Memory B cell (primary cell): Measurements from ENCODE around the gene DDX4.
A peak's percentile ranks its signal among the peaks of the same experiment; 100 is the strongest.
"Not testable (repeated sequence)": the region's sequence is repeated elsewhere in the genome, so short reads cannot be mapped to it uniquely, and the experiment has no call there.

Source experiments
- ATAC-seq: fragments of 150-1000 bp; cut with Tn5 transposase; 2 replicates; pipeline ENCODE4 v1.10.0; 2021; ENCODE audit warnings: low read depth, mild to moderate bottlenecking, moderate library complexity
- DNase-seq, 2 donors: peaks; one replicate each; pipeline ENCODE4 v3.0.0; 2022; ENCODE audit warnings: low spot score in 2 of 2
- H3K27ac Mint-ChIP-seq: one replicate; pipeline ENCODE4 v1.8.0; 2022; ENCODE audit warnings: mild to moderate bottlenecking, moderate library complexity, mixed read lengths
- H3K27me3 Mint-ChIP-seq: one replicate; pipeline ENCODE4 v1.8.0; 2022; ENCODE audit warnings: mixed read lengths
- H3K36me3 Mint-ChIP-seq: one replicate; pipeline ENCODE4 v1.8.0; 2022; ENCODE audit warnings: mild to moderate bottlenecking, mixed read lengths
- H3K4me1 Mint-ChIP-seq: one replicate; pipeline ENCODE4 v1.8.0; 2022; ENCODE audit warnings: mixed read lengths
- H3K4me3 Mint-ChIP-seq: one replicate; pipeline ENCODE4 v1.8.0; 2022; ENCODE audit warnings: mild to moderate bottlenecking, moderate library complexity, mixed read lengths
- H3K9me3 Mint-ChIP-seq: one replicate; pipeline ENCODE4 v1.8.0; 2022; ENCODE audit warnings: mixed read lengths

Gene DDX4

DNA sequence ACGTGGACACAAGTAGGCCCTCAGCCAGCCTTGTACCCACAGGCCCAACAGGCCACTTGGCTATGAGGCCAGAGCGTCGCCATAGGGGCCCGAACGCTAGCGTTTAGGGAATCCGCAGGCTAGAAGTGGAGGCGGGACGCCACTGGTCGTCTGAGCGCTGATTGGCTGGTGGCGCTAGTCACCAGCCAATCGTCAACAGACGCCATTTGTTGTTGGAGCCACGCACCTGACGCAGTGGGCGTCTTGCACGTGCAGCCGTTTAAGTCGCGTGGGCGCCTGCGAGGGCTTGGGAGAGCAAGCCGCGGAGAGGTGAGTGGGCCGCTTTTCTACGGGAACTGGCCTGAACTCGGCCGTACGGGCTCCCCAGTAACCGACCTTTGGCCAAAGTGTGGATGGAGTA, at the start of gene DDX4:
TSS of gene DDX4 (plus strand) at position 269 of the 400 bp plus-strand sequence. CDS start 903 bp downstream, outside the sequence.
- no peaks in the 10 kb centered on the region for H3K9me3 Mint-ChIP-seq
- ATAC-seq (no peak), DNase-seq (no peak)
- no peaks in the 10 kb centered on the region for H3K4me1 Mint-ChIP-seq
- no peak within 1 kb of the TSS for H3K4me3 Mint-ChIP-seq
- no peak within 1 kb of the TSS for H3K27ac Mint-ChIP-seq
- no peaks in the 10 kb centered on the region for H3K36me3 Mint-ChIP-seq
- H3K27me3 Mint-ChIP-seq = no peaks in the 10 kb centered on the region

DNA sequence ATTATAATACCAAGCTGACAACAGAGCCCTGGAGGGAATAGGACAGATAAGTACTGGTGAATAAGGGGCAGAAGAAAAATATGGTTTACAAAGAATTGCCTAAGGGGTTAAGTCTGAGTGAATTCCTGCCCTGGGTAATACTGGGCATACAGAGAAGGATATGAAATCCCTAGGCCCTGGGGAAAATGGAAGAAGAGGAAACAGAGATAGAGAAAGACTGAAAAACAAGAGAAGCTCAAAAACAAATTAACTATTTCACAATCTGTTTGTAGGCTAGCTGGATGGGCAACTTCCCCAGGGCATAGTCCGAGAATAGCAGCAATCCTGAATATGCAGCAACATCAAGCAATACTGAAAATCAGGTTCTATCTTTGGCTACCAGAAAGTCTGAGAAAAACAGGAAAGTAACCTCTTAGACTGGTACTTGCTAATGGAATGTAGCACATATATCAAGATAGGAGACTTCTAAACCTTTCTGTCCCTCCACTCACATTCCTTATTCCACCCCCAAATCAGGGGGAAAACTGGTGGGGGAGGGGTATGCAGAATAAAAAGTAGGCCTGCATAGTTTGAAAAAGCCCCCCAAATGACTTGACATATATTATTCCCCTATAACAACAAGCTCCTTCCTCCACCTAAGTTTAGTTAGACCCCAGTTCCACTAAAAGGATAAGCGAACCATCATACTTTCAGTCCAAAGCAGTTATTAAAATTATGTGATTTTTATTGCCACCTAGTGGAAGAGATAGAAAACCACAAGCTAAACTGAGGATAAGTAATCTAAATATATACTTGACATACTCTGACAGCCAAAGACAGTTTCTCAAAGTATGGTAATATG, 46.4 kb upstream of the DDX4 start:
- H3K9me3 Mint-ChIP-seq = no peaks in the 10 kb centered on the region
- H3K4me3 Mint-ChIP-seq = no peak overlapping the region
- H3K27me3 Mint-ChIP-seq = no peaks in the 10 kb centered on the region
- DNase-seq (peak in 1 of 2 donors; percentile 17), ATAC-seq (peak; percentile 29)
- peaks cover 2% of the 10 kb centered on the region for H3K4me1 Mint-ChIP-seq
- H3K36me3 Mint-ChIP-seq = peaks cover 3% of the 10 kb centered on the region
- no peak overlapping the region for H3K27ac Mint-ChIP-seq

DNA sequence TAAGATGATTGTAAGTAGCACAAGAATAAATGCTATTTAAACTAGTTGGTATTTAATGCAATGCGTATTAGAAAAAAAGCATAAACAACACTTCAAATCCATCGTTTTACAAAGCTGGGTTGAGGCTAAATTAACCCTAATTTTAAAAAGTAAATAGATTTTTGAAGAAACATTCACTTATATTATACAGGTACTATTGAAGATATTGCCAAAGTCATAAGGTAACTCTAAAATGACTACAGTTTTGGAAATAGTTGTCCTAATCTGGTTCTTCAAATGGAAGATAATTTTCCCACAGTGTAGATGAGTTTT, 45.8 kb upstream of the DDX4 start:
- Mint-ChIP-seq H3K27me3 (no peaks in the 10 kb centered on the region), H3K4me1 (peaks cover 2% of the 10 kb centered on the region), H3K36me3 (peaks cover 3% of the 10 kb centered on the region), H3K4me3 (no peak overlapping the region), H3K9me3 (no peaks in the 10 kb centered on the region), H3K27ac (no peak overlapping the region)
- DNase-seq (no peak), ATAC-seq (no peak)

DNA sequence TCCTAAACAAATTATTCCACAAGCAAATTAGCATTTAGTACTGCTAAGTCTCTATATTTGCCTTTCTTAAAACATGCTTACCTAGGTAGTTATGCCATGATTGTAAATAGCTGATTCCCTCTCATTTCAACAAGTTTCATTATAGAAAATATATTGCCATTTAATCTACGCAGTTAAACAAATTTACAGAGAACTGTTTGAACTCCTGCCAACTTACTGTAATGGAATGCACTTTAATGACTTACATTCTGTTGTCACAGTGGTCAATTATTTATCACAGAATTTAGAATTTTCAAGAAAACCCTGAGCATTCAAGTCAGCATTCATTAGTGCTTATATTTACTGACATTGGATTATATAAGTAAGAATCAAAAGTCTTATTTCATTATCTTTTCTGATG, 45.4 kb upstream of the DDX4 start:
- ATAC-seq (no peak), DNase-seq (no peak)
- Mint-ChIP-seq H3K36me3 (peaks cover 3% of the 10 kb centered on the region), H3K9me3 (no peaks in the 10 kb centered on the region), H3K4me3 (no peak overlapping the region), H3K27me3 (no peaks in the 10 kb centered on the region), H3K27ac (no peak overlapping the region), H3K4me1 (peaks cover 2% of the 10 kb centered on the region)

DNA sequence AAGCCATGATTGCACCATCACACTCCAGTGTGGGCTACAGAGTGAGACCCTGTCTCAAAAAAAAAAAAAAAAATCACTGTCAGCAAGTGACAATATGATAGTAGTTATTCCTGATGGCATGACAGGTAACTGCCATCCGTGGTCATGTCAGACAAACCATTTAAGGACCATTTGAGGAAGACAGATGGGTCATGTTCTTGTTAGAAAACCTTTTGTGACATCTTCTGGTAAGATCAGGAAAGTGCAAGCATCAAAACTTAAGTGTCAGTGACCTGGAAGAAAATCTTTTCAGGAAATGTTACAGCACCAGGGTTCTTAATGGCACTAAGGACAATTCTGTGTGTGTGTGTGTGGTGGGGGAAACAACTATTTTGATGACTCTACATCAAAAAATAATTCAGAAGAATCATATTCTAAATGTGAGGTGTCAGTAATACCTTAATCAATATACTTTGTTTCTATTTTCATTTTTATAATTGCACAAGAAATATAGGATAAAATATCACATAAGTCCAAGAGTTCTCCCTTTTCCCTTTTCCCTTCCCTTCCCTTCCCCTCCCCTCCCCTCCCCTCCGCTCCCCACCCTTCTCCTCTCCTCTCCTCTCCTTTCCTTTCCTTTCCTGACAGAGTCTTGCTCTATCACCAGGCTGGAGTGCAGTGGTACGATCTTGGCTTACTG, 43.6 kb upstream of the DDX4 start:
- H3K36me3 Mint-ChIP-seq = peaks cover 4% of the 10 kb centered on the region
- DNase-seq (no peak), ATAC-seq (no peak)
- no peaks in the 10 kb centered on the region for H3K27me3 Mint-ChIP-seq
- peaks cover 3% of the 10 kb centered on the region for H3K4me1 Mint-ChIP-seq
- no peaks in the 10 kb centered on the region for H3K9me3 Mint-ChIP-seq
- no peak overlapping the region for H3K4me3 Mint-ChIP-seq
- H3K27ac Mint-ChIP-seq = no peak overlapping the region

DNA sequence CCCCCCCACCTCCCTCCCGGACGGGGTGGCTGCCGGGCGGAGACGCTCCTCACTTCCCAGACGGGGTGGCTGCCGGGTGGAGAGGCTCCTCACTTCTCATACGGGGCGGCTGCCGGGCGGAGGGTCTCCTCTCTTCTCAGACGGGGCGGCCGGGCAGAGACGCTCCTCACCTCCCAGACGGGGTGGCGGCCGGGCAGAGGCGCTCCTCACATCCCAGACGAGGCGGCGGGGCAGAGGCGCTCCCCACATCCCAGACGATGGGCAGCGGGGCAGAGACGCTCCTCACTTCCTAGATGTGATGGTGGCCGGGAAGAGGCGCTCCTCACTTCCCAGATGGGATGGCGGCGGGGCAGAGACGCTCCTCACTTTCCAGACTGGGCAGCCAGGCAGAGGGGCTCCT, 41.2 kb upstream of the DDX4 start:
- not testable (repeated sequence) for H3K27ac Mint-ChIP-seq, ATAC-seq
- H3K4me1 Mint-ChIP-seq = peaks cover 10% of the 10 kb centered on the region

DNA sequence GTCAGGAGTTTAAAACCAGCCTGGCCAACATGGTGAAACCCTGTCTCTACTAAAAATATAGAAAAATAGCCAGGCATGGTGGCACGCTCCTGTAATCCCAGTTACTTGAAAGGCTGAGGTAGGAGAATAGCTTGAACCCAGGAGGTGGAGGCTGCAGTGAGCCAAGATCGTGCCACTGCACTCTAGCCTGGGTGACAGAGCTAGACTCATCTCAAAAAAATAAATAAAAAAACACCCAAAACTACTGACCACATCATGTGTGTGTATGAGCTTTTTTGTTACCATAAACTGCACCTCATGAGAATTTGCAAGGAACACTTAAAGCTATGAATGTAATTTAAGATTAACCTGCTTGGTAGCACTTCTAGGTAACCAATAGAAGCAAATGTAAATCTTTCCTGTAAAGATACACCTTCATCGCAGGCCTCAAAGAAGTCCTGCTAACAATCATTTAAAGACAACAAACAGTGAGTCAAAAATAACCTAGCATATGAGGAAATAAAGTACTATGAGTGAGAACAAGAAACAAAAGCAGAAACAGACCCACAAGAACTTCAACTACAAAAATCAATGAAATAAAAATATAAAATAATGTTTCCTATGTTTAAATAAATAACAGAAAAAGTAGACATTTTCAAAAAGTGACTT, 38.7 kb upstream of the DDX4 start:
- peaks cover 11% of the 10 kb centered on the region for H3K36me3 Mint-ChIP-seq
- no peak overlapping the region for H3K27ac Mint-ChIP-seq
- no peaks in the 10 kb centered on the region for H3K27me3 Mint-ChIP-seq
- peaks cover 15% of the 10 kb centered on the region for H3K4me1 Mint-ChIP-seq
- H3K9me3 Mint-ChIP-seq = no peaks in the 10 kb centered on the region
- no peak overlapping the region for H3K4me3 Mint-ChIP-seq
- DNase-seq (no peak), ATAC-seq (no peak)

More for the DNA sequence above, 41.2 kb upstream of the DDX4 start:
- DNase-seq, H3K27me3 Mint-ChIP-seq, H3K4me3 Mint-ChIP-seq, H3K9me3 Mint-ChIP-seq: not testable (repeated sequence)
- H3K36me3 Mint-ChIP-seq = peaks cover 11% of the 10 kb centered on the region

DNA sequence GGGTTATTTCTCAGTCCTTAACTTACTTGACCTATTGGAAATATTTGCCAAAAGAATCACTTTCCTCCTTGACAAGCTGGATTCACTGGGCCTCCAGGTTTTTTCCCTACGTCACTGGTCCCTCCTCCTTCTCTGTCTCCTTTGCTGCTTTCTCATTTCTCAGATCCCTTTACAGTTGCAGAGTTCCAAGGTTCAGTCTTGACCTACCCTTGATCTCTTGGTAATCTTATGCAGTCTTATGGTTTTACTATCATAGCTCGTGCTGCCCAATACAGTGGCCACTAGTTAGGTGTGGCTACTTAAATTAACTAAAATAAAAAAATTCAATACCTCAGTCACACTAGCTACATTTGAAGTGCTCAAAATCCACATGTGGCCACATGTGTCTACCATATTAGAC, 37.1 kb upstream of the DDX4 start:
- H3K27me3 Mint-ChIP-seq = no peaks in the 10 kb centered on the region
- H3K27ac Mint-ChIP-seq = no peak overlapping the region
- no peak overlapping the region for H3K4me3 Mint-ChIP-seq
- peaks cover 13% of the 10 kb centered on the region for H3K4me1 Mint-ChIP-seq
- no peak for ATAC-seq
- H3K36me3 Mint-ChIP-seq = peaks cover 10% of the 10 kb centered on the region
- no peak for DNase-seq
- no peaks in the 10 kb centered on the region for H3K9me3 Mint-ChIP-seq

DNA sequence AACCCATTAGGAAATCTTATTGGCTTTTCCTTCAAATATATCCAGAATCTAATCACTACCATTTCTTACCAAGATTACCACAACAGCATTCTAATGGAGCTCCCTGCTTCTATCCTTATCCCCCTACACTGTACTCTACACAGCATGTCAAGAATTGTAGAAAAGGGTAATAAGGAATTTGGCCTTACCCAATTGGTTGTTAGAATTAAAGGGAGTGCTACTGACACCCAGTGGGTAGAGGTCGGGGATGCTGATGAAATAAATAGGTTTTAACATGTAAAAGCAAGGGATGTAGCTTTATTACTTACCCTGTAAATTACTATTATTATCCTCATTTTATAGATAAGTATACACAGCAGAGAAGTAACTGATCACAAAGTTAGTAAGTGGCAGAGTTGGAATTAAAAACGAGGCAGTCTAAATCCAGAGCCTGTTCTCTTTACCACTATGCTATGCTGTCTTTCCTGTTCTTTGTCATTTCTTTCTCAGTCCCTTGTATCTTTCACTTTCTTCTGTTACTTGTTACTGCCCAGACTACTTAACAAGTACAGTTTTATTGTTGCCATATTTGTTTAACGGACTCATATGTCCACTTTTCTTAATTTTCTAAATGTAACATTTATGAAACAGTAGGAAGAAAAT, 36.3 kb upstream of the DDX4 start:
- no peak for DNase-seq
- H3K27me3 Mint-ChIP-seq = no peaks in the 10 kb centered on the region
- H3K27ac Mint-ChIP-seq = peak overlapping the region; percentile 61
- peaks cover 10% of the 10 kb centered on the region for H3K36me3 Mint-ChIP-seq
- H3K9me3 Mint-ChIP-seq = no peaks in the 10 kb centered on the region
- H3K4me1 Mint-ChIP-seq = peaks cover 13% of the 10 kb centered on the region
- H3K4me3 Mint-ChIP-seq = no peak overlapping the region
- ATAC-seq = no peak

DNA sequence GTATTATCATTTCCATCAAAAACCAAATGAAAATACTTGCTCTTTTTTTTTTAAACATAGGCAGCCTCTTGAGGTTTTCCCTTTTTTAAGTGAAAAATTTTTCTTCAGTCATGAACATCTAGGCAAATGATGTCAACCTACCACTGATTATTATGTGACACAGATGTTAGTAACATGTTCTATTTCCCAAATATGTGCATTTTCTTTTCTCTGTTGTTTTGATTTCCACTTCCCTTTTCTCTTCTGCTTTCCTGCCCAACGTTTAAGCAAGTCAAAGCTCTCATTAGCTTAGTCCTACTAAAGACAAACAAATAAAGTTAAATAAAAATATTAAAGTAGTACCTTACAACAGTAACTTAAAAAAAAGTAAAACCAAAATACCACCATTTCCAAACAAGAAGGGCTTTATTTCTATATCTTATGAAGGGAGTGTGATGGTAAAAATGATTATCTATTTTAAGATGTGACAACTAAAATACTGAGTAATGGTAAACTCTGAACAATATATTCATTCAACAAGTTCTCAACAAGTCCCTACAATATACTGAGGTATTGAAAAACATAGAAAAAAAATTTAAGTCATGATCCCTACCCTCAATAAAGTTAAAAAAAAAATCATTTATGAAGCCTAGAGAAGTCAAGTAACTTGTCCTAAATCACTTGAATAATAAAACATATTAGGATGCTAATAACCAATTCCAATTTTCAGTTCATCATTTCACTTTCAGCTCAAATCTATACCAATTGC, 35.1 kb upstream of the DDX4 start:
- H3K4me3 Mint-ChIP-seq = no peak overlapping the region
- H3K4me1 Mint-ChIP-seq = peaks cover 13% of the 10 kb centered on the region
- H3K27ac Mint-ChIP-seq = peak overlapping the region; percentile 50
- no peaks in the 10 kb centered on the region for H3K9me3 Mint-ChIP-seq
- peaks cover 10% of the 10 kb centered on the region for H3K36me3 Mint-ChIP-seq
- DNase-seq (no peak), ATAC-seq (peak; percentile 89)
- no peaks in the 10 kb centered on the region for H3K27me3 Mint-ChIP-seq

DNA sequence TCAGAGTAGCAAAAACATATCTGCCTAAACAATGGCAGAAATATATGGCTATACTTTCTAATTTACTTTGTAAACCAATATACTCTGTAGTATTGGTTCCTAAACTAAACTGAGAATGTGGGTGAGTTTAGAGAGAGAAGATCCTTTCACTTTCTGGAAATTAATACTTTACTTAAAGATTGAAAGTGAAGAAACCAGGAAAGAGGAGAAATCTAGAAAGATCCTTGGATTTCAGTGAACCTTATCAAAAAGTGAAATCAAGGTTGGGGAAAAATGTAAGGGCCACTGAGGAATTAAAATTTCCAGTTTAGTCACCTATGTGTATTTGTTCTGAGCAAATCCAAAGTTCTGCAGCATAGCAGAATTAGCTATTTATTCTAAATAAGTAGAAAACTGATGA, 31.6 kb upstream of the DDX4 start:
- DNase-seq (no peak), ATAC-seq (no peak)
- no peaks in the 10 kb centered on the region for H3K27me3 Mint-ChIP-seq
- no peaks in the 10 kb centered on the region for H3K9me3 Mint-ChIP-seq
- peak overlapping the region; percentile 51 for H3K27ac Mint-ChIP-seq
- peaks cover 6% of the 10 kb centered on the region for H3K36me3 Mint-ChIP-seq
- H3K4me1 Mint-ChIP-seq = peaks cover 9% of the 10 kb centered on the region
- H3K4me3 Mint-ChIP-seq = no peak overlapping the region

DNA sequence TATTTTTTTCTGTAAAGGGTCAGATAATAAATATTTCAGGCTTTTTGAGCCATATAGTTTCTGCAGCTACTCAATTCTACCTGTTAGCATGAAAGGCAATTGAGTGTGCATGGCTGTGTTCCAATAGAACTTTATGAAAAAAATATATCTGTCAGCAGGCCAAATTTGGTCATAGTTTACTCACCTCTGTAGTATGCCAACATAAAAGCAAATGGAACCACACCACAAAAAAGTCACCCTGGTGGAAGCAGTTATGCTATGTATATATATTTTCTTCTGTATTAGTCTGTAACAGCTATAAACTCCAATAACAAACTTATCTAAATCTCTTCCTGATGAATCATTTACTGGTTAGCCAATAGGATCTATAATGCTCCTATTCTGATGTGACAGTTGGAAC, 29.1 kb upstream of the DDX4 start:
- Mint-ChIP-seq H3K27me3 (no peaks in the 10 kb centered on the region), H3K4me3 (no peak overlapping the region), H3K36me3 (peaks cover 4% of the 10 kb centered on the region), H3K9me3 (no peaks in the 10 kb centered on the region), H3K27ac (no peak overlapping the region), H3K4me1 (peaks cover 9% of the 10 kb centered on the region)
- ATAC-seq (no peak), DNase-seq (no peak)

DNA sequence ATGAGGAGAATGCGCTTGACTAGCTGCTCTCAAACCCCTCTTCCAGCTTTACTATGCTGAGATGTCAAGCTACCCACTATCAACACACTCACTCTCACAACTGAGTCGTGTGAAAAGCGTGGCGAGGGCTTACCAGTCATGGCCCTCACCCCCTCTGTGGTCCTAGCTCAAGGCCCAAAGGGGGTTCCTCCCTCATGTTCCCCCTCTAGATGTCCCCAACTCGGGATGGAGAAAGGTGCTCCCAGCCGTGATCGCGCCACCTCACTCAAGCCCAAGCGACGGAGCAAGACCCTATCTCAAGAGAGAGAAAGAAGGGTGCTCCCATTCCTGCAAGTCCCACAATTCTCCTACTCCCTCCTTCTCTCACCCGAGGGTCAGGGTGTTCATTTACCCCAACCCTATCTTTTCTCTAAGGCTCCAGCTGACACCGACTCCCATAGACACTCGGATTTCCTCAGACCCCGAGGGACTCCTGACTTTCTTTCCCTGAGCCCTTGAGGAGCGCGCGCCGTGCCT, 26.3 kb upstream of the DDX4 start:
- DNase-seq (no peak), ATAC-seq (no peak)
- peak overlapping the region; percentile 99 for H3K4me3 Mint-ChIP-seq
- no peaks in the 10 kb centered on the region for H3K27me3 Mint-ChIP-seq
- H3K9me3 Mint-ChIP-seq = no peaks in the 10 kb centered on the region
- peak overlapping the region; percentile 93 for H3K27ac Mint-ChIP-seq
- peaks cover 2% of the 10 kb centered on the region for H3K36me3 Mint-ChIP-seq
- H3K4me1 Mint-ChIP-seq = peaks cover 9% of the 10 kb centered on the region
